Endometrial microvascular endothelial cells (primary cell): ENCODE results near the gene IL1B. TPM values are rescaled to one million over a fixed set of nuclear protein-coding genes. Genes with fewer than 3 reads are reported as not detected.

Experiments used
- in situ Hi-C: cut with HindIII; loops from 2 replicates; pipeline ENCODE4 v1.10.0; 2017; ENCODE audit warnings: low sequenced_read_pairs, low pct_unique_long_range_greater_than_20kb; ENCODE audit errors: inconsistent ontology term
- total RNA-seq: library from RNA; depleted of rRNA; stranded (reverse); fragments of >200 nt; gene quantifications from one replicate; pipeline ENCODE4 v1.2.3, GENCODE V29; 2015; ENCODE audit errors: inconsistent ontology term

IL1B gene
- total RNA-seq, 1 donor from 2014 or later, result 3.4 TPM

DNA sequence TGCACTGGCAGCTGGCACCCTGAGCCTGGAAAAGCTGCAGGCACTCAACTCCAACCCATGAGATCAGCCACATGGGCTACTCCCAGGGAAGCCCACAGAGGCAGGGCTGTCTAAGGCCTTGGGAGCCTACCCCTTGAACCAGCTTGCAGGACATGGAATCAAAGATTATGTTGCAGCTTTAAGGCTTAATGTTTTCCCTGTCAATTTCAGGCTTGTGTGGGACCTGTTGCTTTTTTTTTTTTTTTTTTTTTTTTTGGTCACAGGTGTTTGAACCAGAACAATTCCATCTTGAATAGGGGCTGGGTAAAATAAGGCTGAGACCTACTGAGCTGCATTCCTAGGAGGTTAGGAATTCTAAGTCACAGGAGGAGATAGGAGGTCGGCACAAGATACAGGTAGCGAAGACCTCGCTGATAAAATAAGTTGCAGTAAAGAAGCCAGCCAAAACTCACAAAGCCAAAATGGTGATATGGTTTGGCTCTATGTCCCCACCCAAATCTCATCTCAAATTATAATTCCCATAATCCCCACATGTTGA is 44.8 kb downstream of the IL1B start:
- in situ Hi-C loops, result no loop called here

DNA sequence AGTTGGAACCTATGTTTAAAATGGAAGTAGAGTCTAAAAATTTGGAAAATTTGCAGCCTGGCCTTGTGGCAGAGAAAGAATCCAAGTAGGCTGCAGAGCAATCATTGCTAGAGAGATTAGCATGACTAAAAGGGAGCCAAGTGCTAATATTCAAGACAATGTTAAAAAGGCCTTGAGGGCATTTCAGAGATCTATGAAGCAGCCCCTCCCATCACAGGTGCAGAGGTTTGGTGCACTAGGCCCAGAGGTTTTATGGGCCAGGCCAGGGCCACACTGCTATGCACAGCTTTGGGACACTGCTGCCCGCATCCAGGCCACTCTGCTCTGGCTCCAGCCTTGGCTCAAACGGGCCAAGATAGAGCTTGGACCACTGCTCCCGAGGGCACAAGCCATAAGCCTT is 45.6 kb downstream of the IL1B start:
- in situ Hi-C loops, result no loop called here

GRCh38 chr2:112790305-112790704 is 46.3 kb downstream of the IL1B start:
- in situ Hi-C loops, result no loop called here

GRCh38 chr2:112789186-112789585 is 47.4 kb downstream of the IL1B start:
- in situ Hi-C loops, result no loop called here

DNA sequence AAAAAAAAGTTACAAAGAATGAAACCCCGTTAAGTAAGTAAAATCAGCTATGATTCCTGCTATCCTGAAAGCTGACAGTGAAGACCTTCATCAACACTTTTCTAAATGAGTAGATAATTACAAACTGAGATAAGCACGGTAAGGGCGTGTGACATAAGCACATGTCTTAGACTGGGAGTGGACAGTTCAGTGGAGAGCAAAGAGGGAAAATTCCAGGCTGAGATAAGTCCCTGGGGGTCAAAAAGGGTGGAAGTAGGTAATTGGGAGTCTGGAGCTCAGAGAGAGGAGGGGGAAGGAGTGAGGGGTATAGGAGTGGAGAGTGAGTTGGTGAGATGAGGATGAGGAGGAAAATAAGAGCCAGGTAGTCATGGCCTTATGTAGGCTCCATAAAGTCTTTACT is 47.9 kb downstream of the IL1B start:
- in situ Hi-C loops, result no loop called here

DNA sequence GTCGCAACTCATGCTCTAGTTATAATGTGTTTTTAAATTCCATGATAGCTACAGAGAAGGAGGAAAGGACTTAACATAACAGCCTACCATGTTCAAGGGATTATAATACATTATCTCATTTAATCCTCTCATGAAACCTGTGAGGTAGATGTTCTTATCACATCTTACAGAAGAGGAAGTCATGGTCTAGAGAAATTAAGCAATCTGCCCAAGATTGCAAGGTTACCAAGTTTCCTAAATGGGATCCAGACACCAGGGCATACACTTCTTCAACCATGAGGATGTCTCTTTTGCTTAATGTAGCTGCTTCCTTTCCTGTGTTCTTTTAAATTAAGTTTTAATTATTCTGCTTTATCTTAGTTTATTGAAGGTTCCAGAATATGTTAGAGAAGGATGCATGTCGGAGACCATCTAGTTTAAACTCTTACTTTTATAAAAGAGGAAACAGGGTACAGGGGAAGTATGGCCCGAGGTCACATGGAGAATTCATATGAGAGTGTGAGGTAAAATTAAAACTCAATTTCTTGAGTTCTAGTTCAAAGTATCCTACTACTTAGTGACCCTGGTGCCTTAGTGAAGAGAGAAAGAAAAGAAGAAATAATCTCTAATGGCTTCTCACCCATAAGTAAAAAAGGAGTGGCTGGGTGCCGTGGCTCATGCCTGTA is 48.7 kb downstream of the IL1B start:
- in situ Hi-C loops, result no loop called here

- in situ Hi-C loops, result no loop called here
Measured at GRCh38 chr2:112787294-112787693, 49.3 kb downstream of the IL1B start.

DNA sequence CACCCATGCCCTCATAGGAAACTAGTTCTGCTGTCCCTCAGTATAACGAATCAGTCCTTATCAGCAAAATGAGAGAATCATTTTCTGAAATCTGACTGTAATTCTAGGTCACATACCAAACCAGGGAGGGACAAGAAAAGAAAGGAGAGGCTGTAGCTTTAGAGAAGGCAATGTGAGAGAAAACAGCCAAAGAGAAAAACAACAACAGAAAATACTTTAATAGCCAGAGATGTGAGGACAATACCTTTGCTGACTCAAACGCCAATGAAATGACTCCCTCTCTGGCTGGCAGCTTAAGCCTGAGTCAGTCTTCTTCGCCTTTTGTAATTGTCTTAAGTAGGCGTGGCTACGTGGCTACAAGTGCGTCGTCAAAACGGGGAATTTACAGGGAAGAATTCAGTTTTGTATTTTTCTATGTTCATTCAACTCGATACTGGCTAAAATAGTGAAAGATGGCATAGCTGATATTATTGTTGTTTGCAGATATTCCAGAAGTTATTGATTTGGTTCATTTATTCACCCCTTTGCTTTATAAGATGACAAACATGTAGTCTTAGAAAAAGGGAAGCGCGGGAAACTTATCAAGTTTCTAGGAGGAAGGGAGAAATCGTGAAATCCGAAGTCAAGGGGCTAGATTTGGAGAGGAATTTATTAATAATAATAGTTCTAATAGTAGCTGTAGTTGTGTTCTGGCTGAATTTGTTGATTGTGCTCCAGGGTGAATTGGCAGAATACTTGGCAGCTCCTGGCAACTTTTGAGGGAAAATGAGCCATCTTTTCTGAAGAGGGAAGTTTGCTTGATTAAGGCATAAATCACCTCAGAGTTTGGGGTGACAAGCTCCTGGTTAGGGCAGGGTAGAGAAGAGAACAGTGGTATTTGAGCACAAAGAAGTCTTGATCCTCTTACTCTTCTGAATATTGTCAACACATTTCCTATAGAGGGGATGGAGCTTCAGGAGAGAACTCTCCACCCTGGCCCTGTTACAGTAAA is 52.1 kb downstream of the IL1B start, which contains the start of gene IL1A:
IL1A (minus strand) TSS at position 295 of the 991 bp plus-strand sequence. CDS start 723 bp downstream, outside the sequence.
- in situ Hi-C loops, result no loop called here

DNA sequence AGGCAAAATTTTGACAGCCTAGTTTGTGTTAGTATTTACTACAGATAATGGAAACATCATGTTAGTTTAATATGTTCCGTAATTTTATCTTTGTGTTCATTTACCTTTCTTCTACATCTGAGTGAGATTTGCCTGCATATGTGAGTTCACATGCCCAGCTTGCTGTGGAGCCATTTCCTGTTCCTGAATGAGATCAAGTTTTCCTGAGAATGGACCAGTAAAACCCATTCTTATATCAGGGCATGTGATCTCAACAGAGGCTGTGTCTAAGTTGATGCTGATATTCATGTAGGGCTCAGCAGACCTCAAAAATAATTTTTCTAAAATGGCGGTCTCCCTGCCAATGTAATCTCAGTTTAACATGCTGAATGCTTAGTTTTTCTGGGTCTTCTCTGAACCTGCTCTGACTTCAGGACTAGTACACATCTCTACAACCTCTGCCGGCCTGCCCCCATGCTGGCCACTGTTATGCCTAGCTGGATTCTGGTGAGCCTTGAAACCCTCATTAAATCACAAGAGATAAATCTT is 53.3 kb downstream of the IL1B start:
- in situ Hi-C loops, result no loop called here

- in situ Hi-C loops, result no loop called here
Measured at GRCh38 chr2:112782234-112782799, 54.3 kb downstream of the IL1B start.

Other genes starting within 250 kb of the IL1B start
- gene SLC20A1, start 190.8 kb downstream of the IL1B start, total RNA-seq, result 98.8 TPM
- not detected for gene NT5DC4, start 115.8 kb downstream of the IL1B start, total RNA-seq
- 50.9 TPM for gene CKAP2L, start 72.2 kb downstream of the IL1B start, total RNA-seq
- gene IL1A, start 52.3 kb downstream of the IL1B start, total RNA-seq, result 0.65 TPM
- gene IL37, start 74.4 kb upstream of the IL1B start, total RNA-seq, result not detected
- gene IL36G, start 141.2 kb upstream of the IL1B start, total RNA-seq, result not detected
- not detected for gene IL36A, start 168.7 kb upstream of the IL1B start, total RNA-seq
- not detected for gene IL36B, start 216.1 kb upstream of the IL1B start, total RNA-seq
- not detected for gene IL36RN, start 222.4 kb upstream of the IL1B start, total RNA-seq
- gene IL1F10, start 231.2 kb upstream of the IL1B start, total RNA-seq, result not detected